ENCODE measurements around the gene C8G.

GRCh38 chr9:136957461-136957860, 12.4 kb downstream of the C8G start:
- no peak for TF ChIP-seq CTCF (IDR thresholded peaks at IDR 0.05)
- TF ChIP-seq POLR2AphosphoS5 (IDR thresholded peaks at IDR 0.05) = no peak
